Ishikawa (cell line): Measurements from ENCODE around the gene STAB1.

Experiments used
- CEBPB ChIP-seq: IDR thresholded peaks from 2 replicates; pipeline ENCODE4 v1.6.1; 2012
- CREB1 ChIP-seq: IDR thresholded peaks from 2 replicates; pipeline ENCODE4 v1.6.1; 2012; ENCODE audit warnings: low read depth
- EGR1 ChIP-seq: IDR thresholded peaks from 2 replicates; pipeline ENCODE4 v1.6.1; 2012
- EP300 ChIP-seq: IDR thresholded peaks from 2 replicates; pipeline ENCODE4 v1.6.1; 2012; ENCODE audit warnings: borderline replicate concordance
- FOXM1 ChIP-seq: IDR thresholded peaks from 2 replicates; pipeline ENCODE4 v1.6.1; 2012; ENCODE audit warnings: low read depth, borderline replicate concordance
- MAX ChIP-seq: IDR thresholded peaks from 2 replicates; pipeline ENCODE4 v1.6.1; 2012
- NFIC ChIP-seq: IDR thresholded peaks from 2 replicates; pipeline ENCODE4 v1.6.1; 2012
- RAD21 ChIP-seq: IDR thresholded peaks from 2 replicates; pipeline ENCODE4 v1.6.1; 2012; ENCODE audit warnings: low read depth
- REST ChIP-seq: IDR thresholded peaks from 2 replicates; pipeline ENCODE4 v1.6.1; 2012; ENCODE audit warnings: low read depth, mild to moderate bottlenecking
- TAF1 ChIP-seq: IDR thresholded peaks from 2 replicates; pipeline ENCODE4 v1.6.1; 2012; ENCODE audit warnings: low read depth, mild to moderate bottlenecking
- TCF12 ChIP-seq: IDR thresholded peaks from 2 replicates; pipeline ENCODE4 v1.6.1; 2012; ENCODE audit warnings: low read depth
- TEAD4 ChIP-seq: IDR thresholded peaks from 2 replicates; pipeline ENCODE4 v1.6.1; 2012
- USF1 ChIP-seq: IDR thresholded peaks from 2 replicates; pipeline ENCODE4 v1.6.1; 2012
- YY1 ChIP-seq: IDR thresholded peaks from 2 replicates; pipeline ENCODE4 v1.6.1; 2012; ENCODE audit warnings: low read depth
- ZBTB7A ChIP-seq: IDR thresholded peaks from 2 replicates; pipeline ENCODE4 v1.6.1; 2012; ENCODE audit warnings: low read depth

Gene STAB1

GRCh38 chr3:52494886-52495495, at the start of gene STAB1:
TSS of gene STAB1 (plus strand) at chr3:52495338. CDS start at chr3:52495414, 76 bp downstream.
- TF ChIP-seq EP300 (no peak), EGR1 (no peak), YY1 (no peak)

GRCh38 chr3:52446042-52446441, 49.1 kb upstream of the STAB1 start:
- TF ChIP-seq RAD21 = no peak
- TF ChIP-seq FOXM1 = no peak
- no peak for TF ChIP-seq EGR1
- TF ChIP-seq USF1 = no peak
- no peak for TF ChIP-seq TCF12
- TF ChIP-seq TAF1 = no peak
- TF ChIP-seq CREB1 = no peak
- no peak for TF ChIP-seq MAX
- TF ChIP-seq NFIC = no peak
- TF ChIP-seq YY1 = no peak
- TF ChIP-seq TEAD4 = no peak
- no peak for TF ChIP-seq CEBPB
- no peak for TF ChIP-seq EP300
- no peak for TF ChIP-seq ZBTB7A
- no peak for TF ChIP-seq REST

GRCh38 chr3:52446631-52447511, 48.3 kb upstream of the STAB1 start:
- TF ChIP-seq MAX = peak; percentile 50; the same call in 1 of the 2 replicates
- peak; percentile 98 for TF ChIP-seq RAD21
- no peak for TF ChIP-seq TEAD4
- TF ChIP-seq ZBTB7A = 0 out of 2 replicates have a peak, but pooled peaks have one; percentile 20
- no peak for TF ChIP-seq CREB1

GRCh38 chr3:52447512-52448355, 47.4 kb upstream of the STAB1 start:
- TF ChIP-seq USF1 (no peak), NFIC (no peak), TAF1 (no peak), EP300 (no peak), TEAD4 (no peak), CREB1 (no peak), FOXM1 (no peak), REST (no peak), RAD21 (no peak), MAX (no peak), TCF12 (no peak), ZBTB7A (no peak), EGR1 (no peak), CEBPB (no peak), YY1 (no peak)
